GM12878 (cell line): ENCODE measurements around the gene BTBD9. TPM values are rescaled to one million over a fixed set of nuclear protein-coding genes. Genes with fewer than 3 reads are reported as not detected.

Experiments used
- ATAC-seq: fragments of 200-7000 bp; cut with Tn5 transposase; 3 replicates; pipeline ENCODE4 v1.9.1; 2020; ENCODE audit warnings: mild to moderate bottlenecking, moderate library complexity
- BruUV-seq: library from RNA; stranded (reverse); fragments of 400-500 nt; replicated peaks from 2 replicates; lab custom pipeline; 2021; lab: Mats Ljungman, UMichigan
- CTCF ChIA-PET: fragments of 300-600 bp; sonication (Branson Sonifier 250); formaldehyde crosslinking; extraction: SDS; loops from one replicate; lab custom pipeline; 2021; ENCODE audit warnings: inconsistent platforms; lab: Yijun Ruan, JAX
- POLR2A ChIA-PET: fragments of 350-600 bp; formaldehyde crosslinking; extraction: SDS; loops from one replicate; lab custom pipeline; 2021; ENCODE audit warnings: inconsistent platforms; lab: Charles Lee
- RAD21 ChIA-PET: fragments of 300-600 bp; sonication (Branson Sonifier 250); formaldehyde crosslinking; loops from one replicate; lab custom pipeline; 2023; ENCODE audit warnings: antibody characterized with exemption; ENCODE audit not compliant: unreplicated experiment; lab: Charles Lee
- SMC1A ChIA-PET: fragments of 300-600 bp; sonication (Branson Sonifier 250); formaldehyde crosslinking; loops from one replicate; lab custom pipeline; 2023; ENCODE audit not compliant: unreplicated experiment, uncharacterized antibody; lab: Charles Lee
- DNase-seq: peaks from one replicate; pipeline ENCODE4 v3.0.0-alpha.2; 2011; ENCODE audit warnings: low read depth, low spot score
- FAIRE-seq: peaks from 3 replicates; lab custom pipeline; 2011; peaks lifted over from hg19 to GRCh38; lab: Jason Lieb, UNC
- H2AFZ ChIP-seq: 2 replicates; pipeline ENCODE4 v1.6.0; 2011; ENCODE audit warnings: low read depth, low read length, control low read depth; ENCODE audit not compliant: control insufficient read depth
- H3K27ac ChIP-seq: 2 replicates; pipeline ENCODE4 v1.5.1; 2011; ENCODE audit warnings: control low read depth; ENCODE audit not compliant: control insufficient read depth, insufficient read depth
- H3K27me3 ChIP-seq, 2 experiments: replicated peaks in 1 of 2; 2 replicates each; pipeline versions ENCODE4 v1.6.0 to v1.6.1; 2011; ENCODE audit warnings: low read length in 1 of 2; ENCODE audit not compliant: control insufficient read depth in 2 of 2, insufficient read depth in 2 of 2
- H3K36me3 ChIP-seq, 2 experiments: 2 replicates each; pipeline ENCODE4 v1.5.1; 2011; ENCODE audit warnings: low read length in 1 of 2; ENCODE audit not compliant: control insufficient read depth in 2 of 2, insufficient read depth in 2 of 2
- H3K4me1 ChIP-seq: 2 replicates; pipeline ENCODE4 v1.6.1; 2011; ENCODE audit warnings: mild to moderate bottlenecking, low read length, moderate library complexity, mixed read lengths; ENCODE audit not compliant: control insufficient read depth, insufficient read depth
- H3K4me2 ChIP-seq: 2 replicates; pipeline ENCODE4 v1.6.0; 2011; ENCODE audit warnings: control low read depth; ENCODE audit not compliant: control insufficient read depth, insufficient read depth
- H3K4me3 ChIP-seq: fragments of 200-600 bp; sonication (generic); 2 replicates; pipeline ENCODE4 v1.5.1; 2016
- H3K79me2 ChIP-seq: 2 replicates; pipeline ENCODE4 v1.6.0; 2011; ENCODE audit warnings: low read length; ENCODE audit not compliant: control insufficient read depth, insufficient read depth
- H3K9ac ChIP-seq: 2 replicates; pipeline ENCODE4 v1.8.0; 2011; ENCODE audit warnings: low read length, control low read depth, mixed read lengths; ENCODE audit not compliant: control insufficient read depth, insufficient read depth
- H3K9me3 ChIP-seq: replicated peaks from 3 replicates; pipeline ENCODE4 v1.5.1; 2011; ENCODE audit warnings: mild to moderate bottlenecking, low read length; ENCODE audit not compliant: control insufficient read depth, insufficient read depth
- H4K20me1 ChIP-seq: 2 replicates; pipeline ENCODE4 v1.6.0; 2011; ENCODE audit not compliant: control insufficient read depth, insufficient read depth
- CBFB ChIP-seq: IDR thresholded peaks from 2 replicates; pipeline ENCODE4 v1.6.1; 2016; ENCODE audit warnings: antibody characterized with exemption, low read depth
- CBX3 ChIP-seq: fragments of 200-600 bp; sonication (generic); IDR thresholded peaks from 2 replicates; pipeline ENCODE4 v1.6.1; 2016; ENCODE audit warnings: low read depth, borderline replicate concordance
- CREB1 ChIP-seq: IDR thresholded peaks from 2 replicates; pipeline ENCODE4 v1.6.1; 2012; ENCODE audit warnings: low read depth, mild to moderate bottlenecking, inconsistent platforms
- DPF2 ChIP-seq: fragments of 450-650 bp; IDR thresholded peaks from 2 replicates; pipeline ENCODE4 v1.6.1; 2017; ENCODE audit warnings: mild to moderate bottlenecking
- E4F1 ChIP-seq: fragments of 450-650 bp; IDR thresholded peaks from 2 replicates; pipeline ENCODE4 v1.6.1; 2018; ENCODE audit warnings: borderline replicate concordance, mild to moderate bottlenecking; ENCODE audit not compliant: partially characterized antibody
- IKZF1 ChIP-seq: fragments of 450-650 bp; conservative IDR thresholded peaks from 2 replicates; pipeline ENCODE4 v1.6.1; 2017; ENCODE audit warnings: antibody characterized with exemption, mild to moderate bottlenecking
- JUNB ChIP-seq: IDR thresholded peaks from 2 replicates; pipeline ENCODE4 v1.6.1; 2016; ENCODE audit warnings: antibody characterized with exemption, mild to moderate bottlenecking
- MLLT1 ChIP-seq: fragments of 450-650 bp; IDR thresholded peaks from 2 replicates; pipeline ENCODE4 v1.6.1; 2016; ENCODE audit warnings: mild to moderate bottlenecking
- REST ChIP-seq: IDR thresholded peaks from 2 replicates; pipeline ENCODE4 v1.6.1; 2012; ENCODE audit warnings: mild to moderate bottlenecking, low read depth, low read length
- USF1 ChIP-seq: IDR thresholded peaks from 2 replicates; pipeline ENCODE4 v1.6.1; 2011; ENCODE audit warnings: borderline replicate concordance, low read depth, mild to moderate bottlenecking, moderate library complexity, mixed read lengths, low read length; ENCODE audit not compliant: insufficient read depth; ENCODE audit errors: extremely low read length
- ZBTB40 ChIP-seq: fragments of 450-650 bp; IDR thresholded peaks from 2 replicates; pipeline ENCODE4 v1.6.1; 2016; ENCODE audit warnings: mild to moderate bottlenecking, moderate library complexity, borderline replicate concordance
- ZNF622 ChIP-seq: fragments of 450-650 bp; IDR thresholded peaks from 2 replicates; pipeline ENCODE4 v1.6.1; 2017; ENCODE audit warnings: mild to moderate bottlenecking, inconsistent platforms
- WGBS: methylation state at CpG from one replicate; pipeline ENCODE4 v1.1.6; 2016; ENCODE audit warnings: low lambda C conversion rate; ENCODE audit not compliant: insufficient replicate concordance, insufficient coverage; ENCODE audit errors: missing lambda C conversion rate; 5-methylcytosine and 5-hydroxymethylcytosine counted together
- in situ Hi-C: fragments of 300-500 bp; cut with MboI; formaldehyde crosslinking; loops from 9 replicates; pipeline ENCODE4 v1.14.3; 2018; ENCODE audit warnings: mixed read lengths
- intact Hi-C: fragments of 100-400 bp; cut with micrococcal nuclease; formaldehyde crosslinking; loops from one replicate; pipeline ENCODE4 v1.14.2; 2022; ENCODE audit not compliant: unreplicated experiment
- polyA plus RNA-seq, 11 experiments: library from polyadenylated mRNA; depleted of rRNA in 4 of 11; unstranded in 6 of 11; stranded (reverse) in 5 of 11; fragments of >200 nt; fragmentation: Nextera tagmentation in 4 of 11; fragmentation: Illumina TruSeq in 1 of 11; extraction: Ambion mirVana in 4 of 11; extraction: Trizol in 1 of 11; gene quantifications; 1 replicate in 1 of 11; 2 replicates in 10 of 11; pipeline versions ENCODE4 v1.2.1 to v1.2.3, GENCODE V29; 2011 to 2016; ENCODE audit warnings: inconsistent platforms in 2 of 11, missing spikeins in 2 of 11, low read depth in 1 of 11
- total RNA-seq, 4 experiments: library from RNA; depleted of rRNA in 3 of 4; stranded (reverse); fragments of >200 nt in 3 of 4; fragmentation: Illumina TruSeq in 1 of 4; extraction: Trizol in 1 of 4; gene quantifications; 2 replicates each; pipeline versions ENCODE4 v1.2.1 to v1.2.3, GENCODE V29; 2013 to 2021

Gene BTBD9
- total and polyA plus RNA-seq, 10 of the 15 experiments (the other 5 are each of a cell fraction or from before 2014, with no cell fraction given) = 0.22 to 8.6 (median 4.6) TPM

GRCh38 chr6:38543022-38543421 is 96.7 kb downstream of the BTBD9 start:
- DNase-seq = no peak
- no TSS peak for BruUV-seq
- no peaks in the 10 kb centered on the region for H3K4me1 ChIP-seq
- POLR2A ChIA-PET = no interaction called here
- no peak overlapping the region for H3K27ac ChIP-seq
- H2AFZ ChIP-seq = no peak overlapping the region
- in situ Hi-C loops = no loop called here
- 51% methylated on average over 2 of the region's 2 CpGs for WGBS
- H3K27me3 ChIP-seq = no peaks in the 10 kb centered on the region
- intact Hi-C loops = no loop called here
- H3K79me2 ChIP-seq = no peaks in the 10 kb centered on the region
- SMC1A ChIA-PET = interaction anchor here (0.7 to 0.8 kb wide), 2 partner anchors 27 to 67 kb away, joined by 3 read pairs; no protein-coding TSS in a partner anchor
- no peak overlapping the region for H3K9ac ChIP-seq
- no peaks in the 10 kb centered on the region for H4K20me1 ChIP-seq
- H3K4me3 ChIP-seq = no peak overlapping the region
- FAIRE-seq = no peak
- H3K4me2 ChIP-seq = no peak overlapping the region
- CTCF ChIA-PET = no interaction called here
- no peaks in the 10 kb centered on the region; a peak in 1 of 4 replicates for H3K36me3 ChIP-seq
- no peaks in the 10 kb centered on the region for H3K9me3 ChIP-seq
- RAD21 ChIA-PET = no interaction called here
- no peak for ATAC-seq
- TF ChIP-seq REST (no peak), MLLT1 (no peak), ZNF622 (no peak), CBFB (no peak), USF1 (no peak), CBX3 (no peak), ZBTB40 (no peak), JUNB (no peak), CREB1 (no peak), IKZF1 (no peak), E4F1 (no peak), DPF2 (no peak)
